G401 (cell line): ENCODE measurements around the gene OR51I2. TPM values are rescaled to one million over a fixed set of nuclear protein-coding genes. Genes with fewer than 3 reads are reported as not detected.
A peak's percentile ranks its signal among the peaks of the same experiment; 100 is the strongest.

Experiments
- DNase-seq: peaks from one replicate; pipeline ENCODE4 v3.0.0-alpha.2; 2015; ENCODE audit warnings: low spot score
- in situ Hi-C: cut with HindIII; loops from 2 replicates; pipeline ENCODE4 v1.10.0; 2016; ENCODE audit warnings: low sequenced_read_pairs, mixed read lengths
- total RNA-seq: library from RNA; depleted of rRNA; stranded (reverse); fragments of >200 nt; shearing (Covaris generic); gene quantifications from 2 replicates; pipeline ENCODE4 v1.2.3, GENCODE V29; 2014; rRNA removed

The OR51I2 gene, protein sequence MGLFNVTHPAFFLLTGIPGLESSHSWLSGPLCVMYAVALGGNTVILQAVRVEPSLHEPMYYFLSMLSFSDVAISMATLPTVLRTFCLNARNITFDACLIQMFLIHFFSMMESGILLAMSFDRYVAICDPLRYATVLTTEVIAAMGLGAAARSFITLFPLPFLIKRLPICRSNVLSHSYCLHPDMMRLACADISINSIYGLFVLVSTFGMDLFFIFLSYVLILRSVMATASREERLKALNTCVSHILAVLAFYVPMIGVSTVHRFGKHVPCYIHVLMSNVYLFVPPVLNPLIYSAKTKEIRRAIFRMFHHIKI
- total RNA-seq, result not detected in 2 replicates

DNA sequence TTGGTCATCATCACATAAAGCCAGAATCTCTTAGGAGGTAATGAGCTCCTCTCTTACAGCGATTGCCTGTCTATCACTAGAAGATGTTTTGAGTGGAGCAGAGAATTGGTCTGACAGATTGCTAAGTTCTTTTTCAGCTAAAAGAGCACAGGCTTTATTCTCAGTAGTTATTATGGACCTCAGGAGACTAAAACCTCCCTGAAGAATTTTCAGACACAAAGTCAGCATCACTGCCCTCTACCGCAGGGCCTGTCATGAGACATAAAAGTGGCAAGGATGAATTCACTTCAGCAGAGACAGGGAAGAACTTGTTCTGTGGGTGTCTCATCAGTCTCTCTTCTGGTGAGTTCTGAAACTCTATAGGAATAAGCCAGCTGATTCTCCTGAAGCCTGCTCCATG lies at the start of gene OR51I2:
Gene OR51I2, plus strand, starts transcription at position 301 of the 400 bp plus-strand sequence. CDS start 4,166 bp downstream, outside the sequence.
- DNase-seq, result no peak
- in situ Hi-C loops, result no loop called here

- no peak for DNase-seq
- in situ Hi-C loops, result no loop called here
Observed at GRCh38 chr11:5405173-5405572, 44.0 kb upstream of the OR51I2 start.

DNA sequence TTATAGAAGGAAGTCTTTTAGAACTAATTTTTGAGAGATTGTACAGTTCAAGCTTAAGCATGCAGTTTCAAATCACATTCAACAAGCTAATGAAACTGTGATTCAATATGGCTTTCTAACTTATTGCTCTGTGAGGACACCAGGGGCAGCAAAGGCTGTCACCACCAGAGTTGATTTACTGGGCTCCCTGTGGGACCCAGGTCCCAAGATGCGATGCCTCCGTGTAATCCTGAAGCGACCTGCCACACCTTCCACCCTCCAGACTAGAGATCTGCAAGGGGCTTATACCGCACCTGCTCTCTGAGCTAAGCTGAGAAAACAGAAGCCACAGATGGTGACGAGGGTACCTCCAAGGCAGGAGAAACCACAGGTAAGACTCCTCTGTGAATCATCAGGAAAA lies 28.1 kb upstream of the OR51I2 start:
- in situ Hi-C loops, result no loop called here
- DNase-seq, result no peak

- no peak for DNase-seq
- in situ Hi-C loops, result no loop called here
Observed at GRCh38 chr11:5421811-5422210, 27.3 kb upstream of the OR51I2 start, which contains the start of gene OR51Q1. Gene OR51Q1, plus strand, starts transcription at chr11:5422111. Its CDS starts 90 bp downstream, at chr11:5422201.

DNA sequence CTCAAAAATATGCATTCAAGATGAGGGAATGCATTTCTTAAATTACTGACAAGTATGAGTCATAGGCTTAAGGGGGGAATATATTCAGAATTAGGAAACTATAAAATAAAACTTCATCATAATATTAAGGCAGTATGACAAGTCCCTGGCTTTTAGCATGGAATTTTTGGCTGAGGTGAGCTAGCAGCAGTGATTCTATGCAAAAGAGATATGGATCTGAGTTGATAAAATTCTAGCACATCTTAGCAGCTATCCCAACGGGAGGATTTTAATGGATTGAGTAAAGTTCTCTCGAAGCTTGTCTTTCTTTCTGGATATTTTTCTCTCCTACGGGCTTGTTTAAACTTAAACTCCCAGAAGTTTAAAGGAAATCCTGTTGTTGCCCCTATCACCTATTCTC lies 26.0 kb upstream of the OR51I2 start:
- in situ Hi-C loops, result no loop called here
- DNase-seq, result no peak

- no peak for DNase-seq
- in situ Hi-C loops, result no loop called here
Observed at GRCh38 chr11:5441414-5441813, 7.7 kb upstream of the OR51I2 start, which contains the start of gene OR51I1. Gene OR51I1, minus strand, starts transcription at chr11:5441514. Its CDS starts 0 bp downstream, at chr11:5441514.

- in situ Hi-C loops, result no loop called here
- no peak for DNase-seq
Observed at GRCh38 chr11:5443835-5444393, 5.2 kb upstream of the OR51I2 start.

GRCh38 chr11:5449432-5449831 lies 309 bp downstream of the OR51I2 start:
- in situ Hi-C loops, result no loop called here
- no peak for DNase-seq

DNA sequence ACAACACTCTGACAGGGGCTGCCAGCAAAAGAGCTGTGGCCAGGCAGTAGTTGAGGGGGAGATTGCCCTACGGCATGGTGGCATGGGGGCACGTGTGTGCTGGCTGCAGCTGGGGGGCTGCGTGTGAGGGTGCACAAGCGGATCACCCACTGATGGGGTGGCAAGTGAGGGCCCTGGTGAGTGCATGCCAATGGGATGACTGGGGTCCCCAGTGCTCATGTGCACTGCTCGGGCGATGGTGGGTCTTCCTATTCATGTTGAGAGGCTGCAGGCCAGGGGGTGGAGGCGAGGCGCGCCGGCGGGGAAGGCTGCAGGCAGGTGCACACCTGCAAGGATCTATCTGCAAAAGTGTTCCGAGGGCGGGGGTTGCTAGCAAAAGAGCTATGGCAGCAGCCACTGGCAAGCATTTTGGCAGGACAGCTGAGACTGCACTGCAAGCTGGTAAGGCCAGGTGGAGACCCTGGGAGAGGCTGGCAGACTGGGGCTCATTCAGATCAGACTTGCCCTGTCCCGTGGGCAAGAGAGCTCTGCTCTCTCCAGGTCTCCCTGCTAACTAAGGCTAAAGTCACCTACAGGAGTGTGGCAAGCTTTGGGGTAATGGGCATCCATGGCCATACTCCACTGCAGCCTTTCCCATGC lies 12.0 kb downstream of the OR51I2 start:
- DNase-seq, result no peak
- in situ Hi-C loops, result no loop called here

- in situ Hi-C loops, result no loop called here
- DNase-seq, result no peak
Observed at GRCh38 chr11:5467527-5467926, 18.4 kb downstream of the OR51I2 start.

- in situ Hi-C loops, result no loop called here
- no peak for DNase-seq
Observed at GRCh38 chr11:5473921-5474320, 24.8 kb downstream of the OR51I2 start.

DNA sequence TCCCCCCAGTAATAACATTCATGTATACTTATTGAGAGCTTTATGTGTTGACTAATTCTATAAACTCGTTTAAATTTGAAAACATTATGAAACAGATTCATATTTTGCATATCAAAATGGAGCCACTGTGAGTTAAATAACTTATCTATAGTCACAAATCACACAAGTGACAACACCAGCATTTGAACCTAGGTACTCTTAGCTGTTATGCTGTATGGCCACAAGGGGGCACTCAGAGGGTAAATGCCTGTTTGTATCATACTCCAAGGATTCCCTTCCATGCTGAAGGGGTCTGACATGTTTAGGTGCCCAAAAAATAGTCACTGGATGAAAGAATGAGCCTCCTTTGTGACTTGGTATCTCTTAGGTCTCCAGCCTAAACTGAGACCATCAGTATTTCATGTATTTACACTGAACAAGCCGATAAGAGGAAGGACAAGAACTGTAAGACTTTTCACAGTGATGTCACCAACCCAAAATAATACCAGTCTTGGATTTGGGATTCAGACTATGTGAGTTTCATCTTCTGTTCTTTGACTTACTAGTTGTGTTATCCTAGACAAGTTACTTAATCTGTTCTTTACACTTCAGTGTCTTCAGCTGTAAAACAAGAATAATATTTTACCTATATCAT lies 27.2 kb downstream of the OR51I2 start:
- in situ Hi-C loops, result no loop called here
- DNase-seq, result peak; percentile 4

GRCh38 chr11:5486003-5486402 lies 36.9 kb downstream of the OR51I2 start:
- no peak for DNase-seq
- in situ Hi-C loops, result no loop called here

GRCh38 chr11:5486421-5486820 lies 37.3 kb downstream of the OR51I2 start:
- in situ Hi-C loops, result no loop called here
- DNase-seq, result no peak

DNA sequence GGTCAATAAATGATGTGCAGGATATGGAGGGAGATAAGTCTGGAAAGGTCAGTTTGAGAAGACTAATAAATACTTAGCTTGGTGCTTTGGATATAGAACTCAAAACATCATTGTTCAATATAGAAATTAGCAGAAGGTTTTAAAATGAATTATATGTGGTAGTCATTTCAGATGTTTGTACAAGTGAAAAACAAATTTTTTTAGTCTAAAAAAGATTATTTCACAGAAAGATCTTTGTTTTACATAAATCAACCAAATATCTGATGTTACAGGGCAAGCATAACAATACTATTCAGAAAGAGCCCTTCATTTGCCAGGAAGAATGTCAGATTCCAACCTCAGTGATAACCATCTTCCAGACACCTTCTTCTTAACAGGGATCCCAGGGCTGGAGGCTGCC lies 39.3 kb downstream of the OR51I2 start, which contains the start of gene OR52D1:
Gene OR52D1, plus strand, starts transcription at position 301 of the 400 bp plus-strand sequence. Its CDS starts 22 bp downstream, at position 323.
- in situ Hi-C loops, result no loop called here
- DNase-seq, result no peak

DNA sequence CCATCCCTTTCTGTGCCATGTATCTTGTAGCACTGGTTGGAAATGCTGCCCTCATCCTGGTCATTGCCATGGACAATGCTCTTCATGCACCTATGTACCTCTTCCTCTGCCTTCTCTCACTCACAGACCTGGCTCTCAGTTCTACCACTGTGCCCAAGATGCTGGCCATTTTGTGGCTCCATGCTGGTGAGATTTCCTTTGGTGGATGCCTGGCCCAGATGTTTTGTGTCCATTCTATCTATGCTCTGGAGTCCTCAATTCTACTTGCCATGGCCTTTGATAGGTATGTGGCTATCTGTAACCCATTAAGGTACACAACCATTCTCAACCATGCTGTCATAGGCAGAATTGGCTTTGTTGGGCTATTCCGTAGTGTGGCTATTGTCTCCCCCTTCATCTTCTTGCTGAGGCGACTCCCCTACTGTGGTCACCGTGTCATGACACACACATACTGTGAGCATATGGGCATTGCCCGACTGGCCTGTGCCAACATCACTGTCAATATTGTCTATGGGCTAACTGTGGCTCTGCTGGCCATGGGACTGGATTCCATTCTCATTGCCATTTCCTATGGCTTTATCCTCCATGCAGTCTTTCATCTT lies 39.8 kb downstream of the OR51I2 start:
- no peak for DNase-seq
- in situ Hi-C loops, result no loop called here

GRCh38 chr11:5489576-5490357 lies 40.6 kb downstream of the OR51I2 start:
- in situ Hi-C loops, result no loop called here
- no peak for DNase-seq

- DNase-seq, result peak; percentile 78
- in situ Hi-C loops, result no loop called here
Observed at GRCh38 chr11:5499671-5500070, 50.5 kb downstream of the OR51I2 start.

GRCh38 chr11:5500393-5500801 lies 51.3 kb downstream of the OR51I2 start:
- DNase-seq, result no peak
- in situ Hi-C loops, result no loop called here
